Activated naive CD8-positive, alpha-beta T cell treated with anti-CD3 and anti-CD28 coated beads, Interleukin-2, amount 10 ng/mL, durations not matched to agents 7 days and 5 days (primary cell): Measurements from ENCODE around the gene ADORA2A. TPM values are rescaled to one million over a fixed set of nuclear protein-coding genes. Genes with fewer than 3 reads are reported as not detected.

Experiments
- ATAC-seq: fragments of 150-1000 bp; cut with Tn5 transposase; one replicate; pipeline ENCODE4 v1.10.0; 2021; ENCODE audit warnings: low read depth, moderate library complexity
- POLR2A ChIA-PET: fragments of 350-600 bp; sonication (Branson Sonifier 250); formaldehyde crosslinking; loops from one replicate; lab custom pipeline; 2021; ENCODE audit warnings: antibody characterized with exemption; lab: Charles Lee
- DNase-seq: peaks from one replicate; pipeline ENCODE4 v3.0.0; 2021
- H3K27ac Mint-ChIP-seq: one replicate; pipeline ENCODE4 v1.8.0; 2022; ENCODE audit warnings: mild to moderate bottlenecking, mixed read lengths
- H3K27me3 Mint-ChIP-seq: one replicate; pipeline ENCODE4 v1.8.0; 2022; ENCODE audit warnings: mild to moderate bottlenecking, moderate library complexity, mixed read lengths
- H3K36me3 Mint-ChIP-seq: one replicate; pipeline ENCODE4 v1.8.0; 2021; ENCODE audit warnings: mild to moderate bottlenecking, mixed read lengths
- H3K4me1 Mint-ChIP-seq: one replicate; pipeline ENCODE4 v1.8.0; 2021; ENCODE audit warnings: mixed read lengths
- H3K4me3 Mint-ChIP-seq: one replicate; pipeline ENCODE4 v1.8.0; 2022; ENCODE audit warnings: mild to moderate bottlenecking, moderate library complexity, mixed read lengths
- H3K9me3 Mint-ChIP-seq: one replicate; pipeline ENCODE4 v1.8.0; 2021; ENCODE audit warnings: mixed read lengths
- total RNA-seq, 2 experiments: library from RNA; stranded (reverse); gene quantifications; one replicate each; pipeline ENCODE4 v1.2.3, GENCODE V29; 2021

Gene ADORA2A
- total RNA-seq: 10 to 100 TPM; 29.1 to 30.3 TPM

DNA sequence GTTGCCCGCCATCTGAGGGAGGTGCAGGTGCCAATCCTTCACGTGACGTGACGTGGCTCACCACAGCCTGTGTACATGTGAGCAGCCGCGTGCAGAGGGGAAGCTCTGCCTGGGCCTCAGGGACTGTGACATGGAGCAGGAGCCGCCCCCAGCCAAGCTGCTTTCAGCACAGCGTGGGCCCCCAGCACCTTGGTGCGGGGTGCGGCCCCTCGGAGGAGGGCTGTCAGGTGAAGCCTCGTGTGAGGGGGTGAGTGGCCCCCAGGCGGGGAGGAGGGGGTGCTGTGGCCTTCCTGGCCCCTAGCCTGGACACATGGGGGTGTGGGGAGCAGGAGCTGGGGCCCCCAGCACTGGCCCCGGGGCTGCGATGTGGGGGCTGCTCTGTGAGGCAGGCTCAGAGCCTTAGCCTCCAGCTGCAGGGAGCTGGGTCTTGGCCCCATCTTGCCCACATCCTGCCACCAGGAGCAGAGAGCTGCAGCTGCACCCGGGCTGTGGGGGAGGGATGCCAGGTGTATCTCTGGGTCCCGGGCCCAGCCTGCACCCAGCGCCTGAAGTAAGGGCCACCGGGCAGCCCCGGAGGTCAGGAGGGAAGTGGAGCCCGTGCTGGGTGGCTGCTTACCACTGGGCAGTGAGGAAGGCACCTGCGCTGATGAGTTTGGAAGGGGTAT is at the start of gene ADORA2A:
Gene ADORA2A, plus strand, starts transcription at position 100 of the 665 bp plus-strand sequence. CDS start 5,806 bp downstream, outside the sequence.
- DNase-seq (peak; percentile 84), ATAC-seq (peak; percentile 70)
- H3K4me3 Mint-ChIP-seq: peak within 1 kb of the TSS; percentile 88
- H3K9me3 Mint-ChIP-seq: no peaks in the 10 kb centered on the region
- POLR2A ChIA-PET: interaction anchor here (0.5 to 7.1 kb wide), 11 partner anchors 8 to 1283 kb away, joined by 3 to 54 read pairs (median 3); partner anchors contain the start of genes GUCD1 and SPECC1L
- H3K4me1 Mint-ChIP-seq: peaks cover 55% of the 10 kb centered on the region
- H3K27me3 Mint-ChIP-seq: no peaks in the 10 kb centered on the region
- peak within 1 kb of the TSS; percentile 89 for H3K27ac Mint-ChIP-seq
- H3K36me3 Mint-ChIP-seq: peaks cover 8% of the 10 kb centered on the region

DNA sequence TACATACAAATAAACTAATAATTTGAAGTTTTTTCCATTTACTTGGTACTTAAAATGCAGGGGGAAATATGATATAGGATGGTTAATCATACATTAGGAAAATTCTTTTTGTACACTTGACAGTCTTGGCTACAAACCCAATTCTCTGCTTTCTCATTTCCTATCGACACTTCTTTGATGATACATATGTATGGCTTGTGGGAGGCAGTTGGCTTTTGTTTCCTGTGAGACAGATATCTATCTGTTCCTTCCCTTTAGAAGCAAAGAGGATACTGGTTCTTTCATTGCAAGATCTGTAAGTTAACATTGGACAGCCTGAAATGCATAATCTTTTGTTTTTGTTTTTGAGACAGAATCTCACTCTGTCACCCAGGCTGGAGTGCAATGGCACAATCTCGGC is 47.9 kb upstream of the ADORA2A start:
- peak overlapping the region; percentile 74 for H3K4me3 Mint-ChIP-seq
- peak; percentile 96 for ATAC-seq
- H3K9me3 Mint-ChIP-seq: peaks cover 5% of the 10 kb centered on the region
- peak overlapping the region; percentile 83 for H3K27ac Mint-ChIP-seq
- H3K4me1 Mint-ChIP-seq: peaks cover 22% of the 10 kb centered on the region
- DNase-seq: no peak
- H3K27me3 Mint-ChIP-seq: no peaks in the 10 kb centered on the region
- H3K36me3 Mint-ChIP-seq: peaks cover 37% of the 10 kb centered on the region
- POLR2A ChIA-PET: no interaction called here

DNA sequence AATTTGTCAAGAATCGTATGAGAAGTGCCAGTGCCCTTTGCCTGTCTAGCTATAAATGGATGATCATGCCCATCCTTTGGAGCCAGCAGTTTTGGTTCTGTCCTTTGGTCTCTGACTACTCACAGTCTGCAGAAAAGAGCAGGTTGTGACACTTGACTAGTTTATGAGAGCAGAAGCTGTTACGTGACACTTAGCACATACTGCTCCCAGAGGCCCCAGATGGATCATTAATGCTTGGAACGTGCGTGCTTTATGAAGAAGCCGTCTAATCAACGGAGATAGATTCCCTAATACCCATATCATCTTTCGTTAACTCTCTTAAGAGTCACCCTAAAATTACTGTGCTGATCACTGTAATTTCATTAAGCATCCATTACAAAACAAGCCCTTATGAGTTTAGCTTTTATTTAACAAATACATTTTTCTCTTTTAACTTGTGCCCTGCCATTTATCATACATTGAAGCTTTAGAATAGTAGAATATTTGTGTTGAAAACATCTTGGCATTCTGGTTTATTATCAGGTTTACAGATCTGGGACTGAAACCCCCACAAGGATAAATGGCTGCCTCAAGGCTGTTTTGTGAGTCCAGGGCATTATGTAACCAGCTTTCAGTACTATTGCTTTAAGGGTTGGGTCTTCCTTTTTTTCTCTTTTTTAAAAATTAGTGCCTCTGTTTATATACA is 47.0 kb upstream of the ADORA2A start:
- DNase-seq (no peak), ATAC-seq (no peak)
- H3K27ac Mint-ChIP-seq: peak overlapping the region; percentile 83
- H3K36me3 Mint-ChIP-seq: peaks cover 30% of the 10 kb centered on the region
- no peaks in the 10 kb centered on the region for H3K9me3 Mint-ChIP-seq
- POLR2A ChIA-PET: no interaction called here
- H3K4me3 Mint-ChIP-seq: peak overlapping the region; percentile 74
- peaks cover 22% of the 10 kb centered on the region for H3K4me1 Mint-ChIP-seq
- no peaks in the 10 kb centered on the region for H3K27me3 Mint-ChIP-seq

DNA sequence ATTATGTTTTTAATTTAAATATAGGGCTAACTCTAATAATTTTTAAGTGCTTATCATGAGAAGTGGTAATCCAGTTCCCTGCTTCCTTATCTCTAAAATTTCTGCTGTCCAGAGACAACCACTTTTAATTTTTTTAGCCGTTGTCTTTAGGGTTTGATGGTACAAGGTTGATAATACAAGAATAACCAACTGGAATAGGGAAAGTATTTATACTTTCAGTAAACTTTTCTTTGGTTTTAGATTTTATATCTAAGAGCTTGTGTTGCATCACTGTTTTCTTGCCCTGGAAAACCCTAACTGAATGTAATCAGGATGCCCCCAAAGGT is 46.5 kb upstream of the ADORA2A start:
- peaks cover 22% of the 10 kb centered on the region for H3K4me1 Mint-ChIP-seq
- DNase-seq: no peak
- no peak overlapping the region for H3K4me3 Mint-ChIP-seq
- no peak for ATAC-seq
- H3K27me3 Mint-ChIP-seq: no peaks in the 10 kb centered on the region
- H3K9me3 Mint-ChIP-seq: no peaks in the 10 kb centered on the region
- POLR2A ChIA-PET: no interaction called here
- H3K36me3 Mint-ChIP-seq: peaks cover 25% of the 10 kb centered on the region
- no peak overlapping the region for H3K27ac Mint-ChIP-seq

DNA sequence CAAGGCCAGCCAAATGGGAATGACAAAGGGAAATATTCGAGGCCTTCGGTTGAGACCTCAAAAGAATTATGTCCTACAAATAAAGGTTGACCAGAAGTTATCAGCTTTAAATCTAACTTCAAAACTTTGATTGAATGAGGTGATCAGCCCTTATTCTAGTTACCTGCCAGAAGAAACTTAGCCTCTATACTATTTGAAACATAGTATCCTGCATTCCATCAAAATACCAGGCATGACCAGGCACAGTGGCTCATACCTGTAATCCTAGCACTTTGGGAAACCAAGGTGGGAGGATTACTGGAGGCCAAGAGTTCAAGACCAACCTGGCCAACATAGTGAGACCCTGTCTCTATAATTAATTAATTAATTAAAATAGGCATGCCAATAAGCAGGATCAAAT is 44.3 kb upstream of the ADORA2A start:
- ATAC-seq (no peak), DNase-seq (no peak)
- no peaks in the 10 kb centered on the region for H3K27me3 Mint-ChIP-seq
- H3K36me3 Mint-ChIP-seq: peaks cover 14% of the 10 kb centered on the region
- no peaks in the 10 kb centered on the region for H3K9me3 Mint-ChIP-seq
- H3K27ac Mint-ChIP-seq: no peak overlapping the region
- H3K4me3 Mint-ChIP-seq: no peak overlapping the region
- POLR2A ChIA-PET: interaction anchor here (0.7 kb wide), 1 partner anchor 17 kb away, joined by 4 read pairs; no protein-coding TSS in a partner anchor
- H3K4me1 Mint-ChIP-seq: peaks cover 16% of the 10 kb centered on the region

DNA sequence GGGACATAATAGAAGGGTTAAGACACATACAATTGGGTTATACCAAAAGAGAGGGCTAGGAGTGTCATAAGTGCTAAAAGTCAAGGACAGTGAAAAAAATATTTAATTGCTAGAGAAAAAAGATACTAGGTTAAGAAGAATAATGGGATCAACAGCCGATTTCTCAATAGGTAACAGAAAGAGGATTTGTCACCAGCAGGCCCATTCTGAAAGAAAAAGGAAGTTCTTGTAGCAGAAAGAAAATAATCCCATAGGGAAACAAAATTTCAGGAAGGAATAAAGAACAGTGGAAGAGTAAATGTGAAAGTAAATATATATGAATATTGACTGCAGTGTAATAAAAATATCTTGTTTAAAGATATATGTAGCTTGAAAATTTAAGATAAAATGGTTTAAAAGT is 43.3 kb upstream of the ADORA2A start:
- Mint-ChIP-seq H3K4me3 (no peak overlapping the region), H3K4me1 (peaks cover 16% of the 10 kb centered on the region), H3K27ac (no peak overlapping the region), H3K9me3 (no peaks in the 10 kb centered on the region), H3K27me3 (no peaks in the 10 kb centered on the region), H3K36me3 (peaks cover 16% of the 10 kb centered on the region)
- POLR2A ChIA-PET: no interaction called here
- no peak for DNase-seq
- no peak for ATAC-seq

DNA sequence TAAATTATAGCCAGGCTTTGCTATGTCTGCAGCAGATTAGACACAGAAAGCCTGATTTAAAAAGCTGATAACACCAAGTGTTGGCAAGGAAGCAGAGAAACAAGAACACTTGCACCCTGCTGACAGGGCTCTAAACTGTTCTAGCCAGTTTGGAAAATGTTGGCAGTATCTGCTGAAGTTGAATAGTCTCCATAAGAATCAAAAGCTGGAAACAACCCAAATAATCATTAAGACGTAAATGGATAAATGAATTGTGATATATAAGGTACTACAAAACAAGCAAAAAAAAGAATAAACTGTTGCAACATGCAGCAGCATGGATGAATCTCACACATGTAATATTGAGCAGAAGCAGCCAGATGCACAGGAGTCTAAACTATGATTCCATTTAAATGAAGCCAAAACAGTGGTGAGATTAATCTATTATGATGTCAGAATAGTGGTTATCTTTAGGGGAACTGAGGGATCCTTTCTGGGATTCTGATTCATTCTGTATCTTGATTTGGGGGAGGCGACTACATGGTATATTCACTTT is 40.4 kb upstream of the ADORA2A start:
- Mint-ChIP-seq H3K27me3 (no peaks in the 10 kb centered on the region), H3K36me3 (peaks cover 19% of the 10 kb centered on the region), H3K27ac (no peak overlapping the region), H3K4me1 (peaks cover 20% of the 10 kb centered on the region), H3K4me3 (no peak overlapping the region), H3K9me3 (no peaks in the 10 kb centered on the region)
- DNase-seq (no peak), ATAC-seq (no peak)
- POLR2A ChIA-PET: no interaction called here

DNA sequence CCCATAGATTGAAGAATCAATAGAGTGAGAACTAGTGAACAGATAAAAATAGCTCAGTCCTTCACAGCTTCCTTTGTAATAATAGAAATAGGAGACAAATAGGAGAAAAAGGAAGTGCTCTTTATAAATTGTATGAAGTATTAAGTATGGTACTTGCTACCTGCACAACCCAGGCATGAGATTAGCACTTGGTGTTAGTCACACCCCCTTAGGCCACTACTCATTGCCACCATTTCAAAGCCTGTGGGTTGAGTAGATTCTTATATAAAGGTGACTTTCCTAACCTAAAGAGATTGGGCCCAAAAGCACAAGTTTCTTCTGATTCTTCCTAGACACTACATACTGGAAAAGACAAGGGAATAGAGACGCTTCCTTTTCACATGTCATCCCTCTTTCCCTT is 37.7 kb upstream of the ADORA2A start:
- DNase-seq: no peak
- no peak for ATAC-seq
- Mint-ChIP-seq H3K27me3 (no peaks in the 10 kb centered on the region), H3K4me3 (no peak overlapping the region), H3K9me3 (no peaks in the 10 kb centered on the region), H3K27ac (no peak overlapping the region), H3K36me3 (peaks cover 26% of the 10 kb centered on the region), H3K4me1 (peaks cover 29% of the 10 kb centered on the region)
- POLR2A ChIA-PET: no interaction called here

DNA sequence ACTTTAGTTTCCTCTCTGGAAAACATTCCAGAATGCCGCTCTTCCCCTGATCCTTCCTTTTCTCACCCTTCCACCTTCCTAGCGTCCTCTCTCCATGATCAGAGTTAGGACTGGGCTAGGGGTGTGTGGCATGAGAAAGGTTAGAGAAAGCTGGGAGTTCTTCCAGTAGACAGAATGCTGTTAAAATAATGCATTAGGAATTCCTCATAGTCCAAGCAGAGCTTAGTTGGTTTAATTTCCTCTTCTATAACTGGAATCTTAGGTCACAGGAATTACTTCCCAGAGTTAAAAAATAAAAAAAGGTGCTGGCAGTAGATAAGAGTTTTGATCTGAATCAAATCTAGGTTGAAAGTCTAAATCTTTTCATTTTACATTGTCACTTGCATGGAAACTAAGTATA is 37.2 kb upstream of the ADORA2A start:
- no peaks in the 10 kb centered on the region for H3K9me3 Mint-ChIP-seq
- DNase-seq (no peak), ATAC-seq (no peak)
- H3K36me3 Mint-ChIP-seq: peaks cover 27% of the 10 kb centered on the region
- POLR2A ChIA-PET: no interaction called here
- H3K27ac Mint-ChIP-seq: peak overlapping the region; percentile 50
- no peak overlapping the region for H3K4me3 Mint-ChIP-seq
- H3K27me3 Mint-ChIP-seq: no peaks in the 10 kb centered on the region
- H3K4me1 Mint-ChIP-seq: peaks cover 29% of the 10 kb centered on the region

DNA sequence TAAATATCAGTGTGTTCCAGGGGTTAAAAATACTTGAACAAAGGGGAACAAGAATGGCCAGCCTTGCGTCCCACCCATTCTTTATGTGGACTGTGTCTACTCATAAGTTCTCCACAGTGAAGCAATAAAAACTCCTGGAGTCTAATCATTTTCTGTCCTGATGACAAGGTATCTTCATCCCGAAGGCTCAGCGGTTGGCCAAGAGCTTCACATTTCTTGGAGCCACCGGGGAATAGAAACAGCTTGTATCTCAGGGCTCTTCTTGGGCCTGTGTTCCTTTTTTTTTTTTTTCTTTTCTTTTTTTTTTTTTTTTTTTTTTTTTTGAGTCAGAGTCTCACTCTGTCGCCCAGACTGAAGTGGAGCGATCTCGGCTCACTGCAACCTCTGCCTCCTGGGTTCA is 36.8 kb upstream of the ADORA2A start:
- DNase-seq (no peak), ATAC-seq (no peak)
- no peak overlapping the region for H3K4me3 Mint-ChIP-seq
- peaks cover 29% of the 10 kb centered on the region for H3K4me1 Mint-ChIP-seq
- no peaks in the 10 kb centered on the region for H3K27me3 Mint-ChIP-seq
- no peak overlapping the region for H3K27ac Mint-ChIP-seq
- POLR2A ChIA-PET: no interaction called here
- no peaks in the 10 kb centered on the region for H3K9me3 Mint-ChIP-seq
- H3K36me3 Mint-ChIP-seq: peaks cover 29% of the 10 kb centered on the region

DNA sequence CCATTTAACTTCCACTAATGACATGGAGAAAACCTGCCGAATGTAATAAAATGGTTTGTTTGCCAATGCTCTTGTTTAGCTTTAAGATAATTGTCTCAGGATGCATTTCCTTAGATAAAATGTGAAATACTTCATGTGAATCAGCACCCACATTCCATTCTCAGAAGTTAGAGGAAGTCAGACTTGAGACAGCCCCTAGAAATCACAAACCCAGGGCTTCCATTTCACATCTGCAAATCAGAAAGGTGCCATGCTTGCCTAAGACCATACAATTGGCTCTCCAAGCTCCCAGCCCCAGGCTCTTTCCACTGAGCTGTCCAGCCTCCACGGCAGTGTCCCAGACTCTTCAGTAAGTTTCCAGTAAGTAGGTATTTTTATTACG is 35.6 kb upstream of the ADORA2A start:
- POLR2A ChIA-PET: interaction anchor here (1.1 kb wide), 1 partner anchor 9 kb away, joined by 3 read pairs; no protein-coding TSS in a partner anchor
- ATAC-seq: peak; percentile 80
- no peak for DNase-seq

DNA sequence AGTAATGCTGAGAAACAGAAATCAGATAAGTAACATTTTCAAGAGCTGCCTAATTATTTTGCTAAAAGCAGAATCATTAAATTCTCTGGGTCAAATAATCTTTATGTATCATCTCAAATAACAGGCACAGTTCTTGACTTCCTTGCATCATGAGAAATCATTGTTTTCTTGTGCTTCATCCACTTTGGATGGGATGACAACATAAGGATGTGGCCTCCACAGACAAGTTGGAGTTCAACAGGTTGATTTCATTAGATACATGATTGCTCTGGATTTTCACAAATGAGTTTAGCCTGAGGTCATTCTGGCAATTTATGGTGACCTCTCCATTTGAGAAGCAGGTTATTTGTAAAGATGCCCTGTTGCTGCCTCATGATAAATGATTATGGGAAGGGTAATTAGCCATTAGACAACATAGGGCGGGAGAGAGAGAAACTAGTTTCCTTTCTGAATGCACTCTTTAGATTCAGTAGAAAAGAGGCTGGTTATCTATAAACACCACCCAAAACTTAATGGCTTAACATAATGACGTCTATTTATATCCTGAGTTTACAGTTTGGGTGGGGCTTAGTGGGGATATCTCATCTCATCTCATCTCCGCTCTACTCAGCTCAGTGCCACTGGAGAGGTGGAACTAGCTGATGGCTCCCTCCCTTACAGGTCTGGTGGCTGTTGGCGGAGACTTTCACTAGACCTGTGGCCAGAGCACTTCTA is 35.0 kb upstream of the ADORA2A start:
- no peaks in the 10 kb centered on the region for H3K9me3 Mint-ChIP-seq
- no peak for ATAC-seq
- H3K4me1 Mint-ChIP-seq: peaks cover 29% of the 10 kb centered on the region
- peak overlapping the region; percentile 61 for H3K4me3 Mint-ChIP-seq
- peaks cover 34% of the 10 kb centered on the region for H3K36me3 Mint-ChIP-seq
- H3K27me3 Mint-ChIP-seq: no peaks in the 10 kb centered on the region
- DNase-seq: no peak
- H3K27ac Mint-ChIP-seq: peak overlapping the region; percentile 73
- POLR2A ChIA-PET: interaction anchor here (1.1 kb wide), 1 partner anchor 9 kb away, joined by 3 read pairs; no protein-coding TSS in a partner anchor

More for the DNA sequence above, 35.6 kb upstream of the ADORA2A start:
- Mint-ChIP-seq H3K27me3 (no peaks in the 10 kb centered on the region), H3K4me3 (peak overlapping the region; percentile 61), H3K36me3 (peaks cover 36% of the 10 kb centered on the region), H3K4me1 (peaks cover 29% of the 10 kb centered on the region), H3K27ac (peak overlapping the region; percentile 73), H3K9me3 (no peaks in the 10 kb centered on the region)

DNA sequence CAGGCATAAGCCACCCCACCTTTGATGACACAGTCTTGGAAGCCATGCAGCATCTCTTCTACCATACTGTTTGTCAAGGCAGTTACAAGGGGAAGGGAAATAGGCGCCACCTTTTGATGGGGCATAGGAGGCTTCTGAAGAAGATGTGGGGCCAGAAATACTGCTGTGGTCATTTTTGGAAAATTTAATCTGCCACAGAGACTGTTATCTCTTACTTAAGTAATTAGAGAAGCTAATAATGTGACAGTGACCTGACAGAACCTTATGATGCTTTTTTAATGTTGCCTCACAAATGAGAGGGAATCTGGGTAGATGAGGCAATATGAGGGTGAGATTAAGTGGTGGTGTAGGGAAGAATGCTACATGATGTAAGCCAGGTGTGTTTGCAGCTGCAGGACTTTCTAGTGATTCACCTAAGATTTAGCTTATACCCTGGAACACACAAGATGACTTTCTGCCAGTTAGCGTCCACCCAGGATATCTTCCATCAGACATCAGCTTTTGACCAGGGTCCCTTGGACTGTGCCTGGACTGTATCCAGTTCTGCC is 34.3 kb upstream of the ADORA2A start:
- DNase-seq: no peak
- no peak for ATAC-seq
- H3K4me3 Mint-ChIP-seq: no peak overlapping the region
- H3K27ac Mint-ChIP-seq: peak overlapping the region; percentile 73
- peaks cover 38% of the 10 kb centered on the region for H3K36me3 Mint-ChIP-seq
- peaks cover 34% of the 10 kb centered on the region for H3K4me1 Mint-ChIP-seq
- H3K9me3 Mint-ChIP-seq: no peaks in the 10 kb centered on the region
- POLR2A ChIA-PET: interaction anchor here (0.5 to 0.9 kb wide), 3 partner anchors 14 to 122 kb away, joined by 3 read pairs; partner anchors contain the start of gene SPECC1L
- no peaks in the 10 kb centered on the region for H3K27me3 Mint-ChIP-seq
